Esophagus muscularis mucosa (tissue), 4 donors: ENCODE measurements around the gene FNDC7. TPM values are rescaled to one million over a fixed set of nuclear protein-coding genes. Genes with fewer than 3 reads are reported as not detected.

ENCODE experiments used
- DNase-seq: peaks from one replicate; pipeline ENCODE4 v3.0.0-alpha.2; 2017; ENCODE audit errors: extremely low spot score
- H3K27ac ChIP-seq, 4 donors: fragments of 200-600 bp; sonication (generic); replicated peaks in 1 of 4; 1 replicate in 3 of 4; 2 replicates in 1 of 4; pipeline ENCODE4 v1.5.1; 2016 to 2019; ENCODE audit warnings: mild to moderate bottlenecking in 1 of 4
- H3K27me3 ChIP-seq, 4 donors: fragments of 200-600 bp; sonication (generic); one replicate each; pipeline versions ENCODE4 v1.5.1 to v1.6.0; 2016 to 2019
- H3K36me3 ChIP-seq, 4 donors: fragments of 200-600 bp; sonication (generic); one replicate each; pipeline ENCODE4 v1.5.1; 2016 to 2019
- H3K4me1 ChIP-seq, 4 donors: fragments of 200-600 bp; sonication (generic); one replicate each; pipeline ENCODE4 v1.5.1; 2016 to 2019
- H3K4me3 ChIP-seq, 4 donors: fragments of 200-600 bp; sonication (generic); 1 replicate in 2 of 4; 2 replicates in 2 of 4; pipeline ENCODE4 v1.5.1; 2016 to 2019; ENCODE audit warnings: mild to moderate bottlenecking in 4 of 4, moderate library complexity in 1 of 4
- H3K9me3 ChIP-seq, 4 donors: fragments of 200-600 bp; sonication (generic); 1 replicate in 3 of 4; 2 replicates in 1 of 4; pipeline ENCODE4 v1.5.1; 2016 to 2019
- CTCF ChIP-seq, 3 experiments: fragments of 200-600 bp in 2 of 3; fragments of 450-650 bp in 1 of 3; sonication (generic) in 2 of 3; IDR thresholded peaks; one replicate each; pipeline ENCODE4 v1.5.1; 2017 to 2019; ENCODE audit warnings: antibody characterized with exemption in 3 of 3, mild to moderate bottlenecking in 2 of 3, moderate library complexity in 1 of 3
- EP300 ChIP-seq: sonication (generic); formaldehyde crosslinking; IDR thresholded peaks from one replicate; pipeline ENCODE4 v1.6.1; 2017; ENCODE audit warnings: antibody characterized with exemption
- POLR2A ChIP-seq: fragments of 450-650 bp; IDR thresholded peaks from one replicate; pipeline ENCODE4 v1.6.1; 2017; ENCODE audit warnings: antibody characterized with exemption, moderate library complexity, mild to moderate bottlenecking, low read depth
- POLR2AphosphoS5 ChIP-seq, 2 donors: sonication (generic); formaldehyde crosslinking; IDR thresholded peaks; one replicate each; pipeline ENCODE4 v1.6.1; 2017; ENCODE audit warnings: antibody characterized with exemption in 2 of 2
- WGBS: methylation state at CpG from one replicate; pipeline ENCODE4 v1.1.5; 2018; 5-methylcytosine and 5-hydroxymethylcytosine counted together
- intact Hi-C: fragments of 100-400 bp; cut with DNase I; formaldehyde crosslinking; loops from one replicate; pipeline ENCODE4 v1.15.1; 2023
- total RNA-seq, 4 donors: library from RNA; depleted of rRNA; stranded (reverse); fragments of >200 nt; gene quantifications; one replicate each; pipeline versions ENCODE4 v1.1.0 to v1.2.1, GENCODE V29; 2016

Gene FNDC7
- total RNA-seq, 4 donors from 2014 or later: not detected

- 58% methylated on average over 6 of the region's 6 CpGs for WGBS
- intact Hi-C loops: no loop called here
- DNase-seq: no peak
Measured at GRCh38 chr1:108718927-108719655, 6.4 kb downstream of the FNDC7 start.

GRCh38 chr1:108719656-108720435 is 7.1 kb downstream of the FNDC7 start:
- intact Hi-C loops: no loop called here
- no peak overlapping the region for H3K27ac ChIP-seq
- H3K36me3 ChIP-seq: no peaks in the 10 kb centered on the region
- 80% methylated on average over 8 of the region's 8 CpGs for WGBS
- no peak for DNase-seq
- TF ChIP-seq CTCF (IDR thresholded peaks at IDR 0.05) (no peak), POLR2AphosphoS5 (IDR thresholded peaks at IDR 0.05) (no peak), POLR2A (no peak), EP300 (no peak)
- peaks cover 0 to 8% (median 2%) of the 10 kb centered on the region in 4 donors for H3K4me1 ChIP-seq
- H3K27me3 ChIP-seq: no peaks in the 10 kb centered on the region
- no peak overlapping the region for H3K4me3 ChIP-seq
- H3K9me3 ChIP-seq: no peaks in the 10 kb centered on the region

More at GRCh38 chr1:108718927-108719655, 6.4 kb downstream of the FNDC7 start:
- Histone ChIP-seq H3K4me3 (no peak overlapping the region), H3K9me3 (no peaks in the 10 kb centered on the region), H3K27me3 (no peaks in the 10 kb centered on the region), H3K36me3 (no peaks in the 10 kb centered on the region), H3K4me1 (peaks cover 0 to 8% (median 2%) of the 10 kb centered on the region in 4 donors), H3K27ac (no peak overlapping the region)
- no peak for TF ChIP-seq POLR2A
- TF ChIP-seq CTCF (IDR thresholded peaks at IDR 0.05): no peak
- no peak for TF ChIP-seq EP300
- no peak for TF ChIP-seq POLR2AphosphoS5 (IDR thresholded peaks at IDR 0.05)

GRCh38 chr1:108722292-108722691 is 9.6 kb downstream of the FNDC7 start:
- Histone ChIP-seq H3K27me3 (no peaks in the 10 kb centered on the region), H3K4me1 (peaks cover 0 to 8% (median 2%) of the 10 kb centered on the region in 4 donors), H3K4me3 (peak overlapping the region; percentile 6 to 28 (median 25)), H3K36me3 (no peaks in the 10 kb centered on the region), H3K9me3 (no peaks in the 10 kb centered on the region), H3K27ac (peak overlapping the region in 1 of 4 donors; percentile 32)
- 54% methylated on average over 6 of the region's 6 CpGs for WGBS
- TF ChIP-seq EP300 (no peak), CTCF (IDR thresholded peaks at IDR 0.05) (no peak), POLR2AphosphoS5 (IDR thresholded peaks at IDR 0.05) (no peak), POLR2A (no peak)
- intact Hi-C loops: no loop called here
- DNase-seq: no peak

GRCh38 chr1:108725906-108726305 is 13.2 kb downstream of the FNDC7 start:
- H3K36me3 ChIP-seq: no peaks in the 10 kb centered on the region
- no peaks in the 10 kb centered on the region for H3K9me3 ChIP-seq
- 100% methylated on average over 1 of the region's 1 CpG for WGBS
- no peaks in the 10 kb centered on the region for H3K27me3 ChIP-seq
- H3K27ac ChIP-seq: no peak overlapping the region
- peaks cover 0 to 8% (median 2%) of the 10 kb centered on the region in 4 donors for H3K4me1 ChIP-seq
- no peak for DNase-seq
- intact Hi-C loops: no loop called here
- TF ChIP-seq EP300: no peak
- no peak for TF ChIP-seq POLR2AphosphoS5 (IDR thresholded peaks at IDR 0.05)
- no peak for TF ChIP-seq CTCF (IDR thresholded peaks at IDR 0.05)
- no peak for TF ChIP-seq POLR2A
- H3K4me3 ChIP-seq: no peak overlapping the region
